HG03521 (cell line): Measurements from ENCODE around the gene RTL1.

Experiments
- ATAC-seq: cut with Tn5 transposase; IDR thresholded peaks from one replicate; pipeline ENCODE4 v1.9.1; 2021; ENCODE audit warnings: mild to moderate bottlenecking, moderate library complexity; ENCODE audit not compliant: unreplicated experiment

RTL1 gene

GRCh38 chr14:100836941-100837804 is 66.3 kb downstream of the RTL1 start:
- no peak for ATAC-seq

DNA sequence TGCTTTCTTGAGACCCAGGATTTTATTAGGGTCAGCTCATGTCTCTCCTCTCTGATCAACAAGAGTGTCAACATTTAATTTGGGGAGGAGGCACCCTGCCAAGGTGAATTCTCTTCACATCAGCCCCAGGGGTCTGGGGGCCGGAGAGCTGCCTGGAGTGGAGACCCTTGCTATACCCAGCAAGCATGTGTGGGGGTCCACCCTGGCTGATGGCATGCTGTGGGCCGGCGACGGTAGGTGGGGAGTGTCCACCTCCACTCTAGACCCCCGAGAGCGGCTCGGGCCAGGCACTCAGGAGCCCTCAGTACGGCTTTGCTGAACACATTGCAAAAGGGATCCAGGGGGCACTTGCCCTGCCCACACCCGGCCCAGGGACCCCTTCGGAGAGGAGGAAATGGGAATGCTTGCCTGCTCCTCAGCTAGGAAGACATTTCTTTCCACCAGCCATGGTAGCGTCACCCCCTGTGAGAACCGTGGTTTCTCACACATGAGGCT is 67.2 kb downstream of the RTL1 start:
- ATAC-seq = no peak

DNA sequence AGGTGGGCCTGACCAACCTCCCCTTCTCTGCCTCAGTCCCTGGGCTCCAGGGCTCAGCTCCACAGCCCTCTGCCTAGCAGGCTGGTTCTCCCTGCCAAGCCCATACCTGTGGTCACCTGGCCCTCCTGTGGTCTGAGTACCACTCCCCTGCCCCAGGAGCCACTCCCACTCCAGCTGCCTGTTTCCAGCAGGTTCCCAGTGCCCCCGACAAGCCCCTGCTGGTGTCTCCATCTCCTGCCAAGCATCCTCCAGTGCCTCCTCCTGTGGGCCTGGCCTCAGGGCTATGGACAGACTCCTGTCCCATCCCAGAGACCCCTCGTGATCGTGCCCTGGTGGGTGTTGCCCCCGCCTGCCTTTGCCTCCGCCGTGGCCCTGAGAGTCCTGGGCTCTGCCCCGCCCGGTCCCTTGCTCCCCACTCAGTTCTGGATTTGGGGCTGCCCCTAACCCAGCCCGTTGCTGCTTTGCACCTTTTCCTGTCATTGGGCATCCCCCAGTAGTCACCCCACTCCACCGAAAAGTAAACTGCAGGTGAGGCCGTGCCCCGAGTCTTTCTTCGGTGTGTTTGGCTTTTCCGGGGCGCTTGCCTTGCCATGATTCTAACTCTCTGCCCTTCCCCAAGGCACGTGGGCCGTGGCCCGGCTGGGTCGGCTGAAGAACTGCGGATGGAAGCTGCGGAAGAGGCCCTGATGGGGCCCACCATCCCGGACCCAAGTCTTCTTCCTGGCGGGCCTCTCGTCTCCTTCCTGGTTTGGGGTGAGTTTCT is 67.8 kb downstream of the RTL1 start:
- ATAC-seq = no peak

DNA sequence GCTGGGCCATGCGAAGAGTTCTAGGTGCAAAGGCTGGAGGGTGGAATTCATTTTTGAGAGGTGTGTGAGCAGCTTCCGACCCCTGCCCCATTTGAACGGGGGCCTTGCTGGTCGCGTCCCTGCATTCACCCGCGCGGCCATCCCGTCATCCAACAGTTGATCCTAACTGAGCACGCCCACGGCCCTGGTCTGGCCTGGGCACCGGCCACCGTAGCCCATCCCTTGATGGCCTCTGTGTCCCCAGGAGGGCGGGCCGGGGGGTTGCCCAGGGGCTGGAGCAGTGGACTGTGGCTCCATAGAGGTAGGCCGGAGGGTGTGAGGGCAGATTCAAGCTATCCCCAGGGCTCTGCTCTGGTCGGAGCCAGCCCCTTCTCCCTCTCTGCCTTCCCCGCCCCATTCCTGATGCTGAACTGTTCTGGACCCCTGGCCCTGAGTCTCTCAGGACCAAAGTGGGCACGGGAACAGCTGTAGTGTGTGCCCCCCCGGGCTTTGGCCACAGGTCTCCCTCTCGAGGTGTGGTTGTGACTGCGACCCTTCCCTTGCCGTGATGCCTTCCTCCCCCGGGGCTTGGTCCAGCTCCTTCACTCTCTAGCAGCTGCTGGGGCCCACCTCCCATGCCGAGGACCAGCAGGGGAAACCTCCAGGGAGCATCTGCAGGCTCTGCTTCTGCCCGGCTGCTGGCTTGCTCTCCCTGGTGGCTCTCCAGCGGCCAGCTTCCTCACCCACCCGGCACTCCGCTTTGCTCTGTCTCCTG is 68.6 kb downstream of the RTL1 start:
- no peak for ATAC-seq

- no peak for ATAC-seq
These were observed 69.3 kb downstream of the RTL1 start for GRCh38 chr14:100834082-100834793.

GRCh38 chr14:100832311-100832960 is 71.1 kb downstream of the RTL1 start:
- ATAC-seq = no peak

- no peak for ATAC-seq
These were observed 72.8 kb downstream of the RTL1 start for GRCh38 chr14:100830681-100831080.
